ENCODE data around the gene ITM2C. TPM values are rescaled to one million over a fixed set of nuclear protein-coding genes. Genes with fewer than 3 reads are reported as not detected.

Gene ITM2C
- total RNA-seq, 4 donors from 2014 or later: 4.9 to 11.2 (median 10.8) TPM

- peaks cover 0 to 33% of the 10 kb centered on the region in 2 donors for H3K36me3 ChIP-seq
- intact Hi-C loops (cut with DNase I; ENCODE audit: low total_unique reads) (loop anchor here (5.0 kb wide), 1 partner anchor 236 kb away; the partner anchor contains the start of gene PSMD1), in situ Hi-C loops (cut with MboI; ENCODE audit: low sequenced_read_pairs in 4 of 4) (loop anchor here in 2 of 4 donors (5.0 kb wide), 2 partner anchors 161 to 171 kb away; no protein-coding TSS in a partner anchor)
- H3K4me1 ChIP-seq: peaks cover 0 to 4% of the 10 kb centered on the region in 2 donors
- H3K27ac ChIP-seq: peak overlapping the region in 1 of 4 donors; percentile 22
- peaks cover 0 to 5% (median 0%) of the 10 kb centered on the region in 3 donors for H3K27me3 ChIP-seq
- TF ChIP-seq POLR2A (IDR thresholded peaks at IDR 0.05): no peak
- no peak for TF ChIP-seq CTCF (IDR thresholded peaks at IDR 0.05 in 4 of 5, conservative IDR thresholded peaks at IDR 0.05 in 1 of 5)
- H3K4me3 ChIP-seq: no peak overlapping the region
- H3K9me3 ChIP-seq: no peaks in the 10 kb centered on the region
- no peak for DNase-seq
- ATAC-seq: peak in 1 of 2 donors; percentile 2
Observed at GRCh38 chr2:230821261-230821990, 43.3 kb upstream of the ITM2C start.

GRCh38 chr2:230821991-230822520 is 42.7 kb upstream of the ITM2C start:
- H3K4me1 ChIP-seq: peaks cover 0 to 4% of the 10 kb centered on the region in 2 donors
- no peak for DNase-seq
- in situ Hi-C loops (cut with MboI; ENCODE audit: low sequenced_read_pairs in 4 of 4) (loop anchor here in 2 of 4 donors (5.0 kb wide), 2 partner anchors 160 to 170 kb away; no protein-coding TSS in a partner anchor), intact Hi-C loops (cut with DNase I; ENCODE audit: low total_unique reads) (loop anchor here (5.0 kb wide), 1 partner anchor 235 kb away; the partner anchor contains the start of gene PSMD1)
- H3K27me3 ChIP-seq: peaks cover 0 to 8% (median under 1%) of the 10 kb centered on the region in 3 donors
- TF ChIP-seq CTCF (IDR thresholded peaks at IDR 0.05 in 4 of 5, conservative IDR thresholded peaks at IDR 0.05 in 1 of 5): no peak
- TF ChIP-seq POLR2A (IDR thresholded peaks at IDR 0.05): no peak
- H3K27ac ChIP-seq: no peak overlapping the region
- H3K9me3 ChIP-seq: no peaks in the 10 kb centered on the region
- peaks cover 0 to 33% of the 10 kb centered on the region in 2 donors for H3K36me3 ChIP-seq
- H3K4me3 ChIP-seq: no peak overlapping the region
- peak in 1 of 2 donors; percentile 4 for ATAC-seq

- in situ Hi-C loops (cut with MboI; ENCODE audit: low sequenced_read_pairs in 4 of 4) (loop anchor here in 2 of 4 donors (5.0 kb wide), 2 partner anchors 159 to 169 kb away; no protein-coding TSS in a partner anchor), intact Hi-C loops (cut with DNase I; ENCODE audit: low total_unique reads) (loop anchor here (5.0 kb wide), 1 partner anchor 234 kb away; the partner anchor contains the start of gene PSMD1)
- H3K27me3 ChIP-seq: peaks cover 10 to 15% (median 14%) of the 10 kb centered on the region in 3 donors
- ATAC-seq (peak; percentile 12 to 33), DNase-seq (no peak)
- no peaks in the 10 kb centered on the region for H3K9me3 ChIP-seq
- no peak overlapping the region for H3K27ac ChIP-seq
- peaks cover 0 to 6% of the 10 kb centered on the region in 2 donors for H3K4me1 ChIP-seq
- no peak overlapping the region for H3K4me3 ChIP-seq
- H3K36me3 ChIP-seq: peaks cover 0 to 23% of the 10 kb centered on the region in 2 donors
- no peak for TF ChIP-seq POLR2A (IDR thresholded peaks at IDR 0.05)
- no peak for TF ChIP-seq CTCF (IDR thresholded peaks at IDR 0.05 in 4 of 5, conservative IDR thresholded peaks at IDR 0.05 in 1 of 5)
Observed at GRCh38 chr2:230823264-230823964, 41.3 kb upstream of the ITM2C start.

GRCh38 chr2:230824406-230824978 is 40.2 kb upstream of the ITM2C start:
- Histone ChIP-seq H3K27me3 (peaks cover 17 to 21% (median 21%) of the 10 kb centered on the region in 3 donors), H3K36me3 (peaks cover 0 to 13% of the 10 kb centered on the region in 2 donors), H3K9me3 (no peaks in the 10 kb centered on the region), H3K4me1 (peaks cover 0 to 6% of the 10 kb centered on the region in 2 donors), H3K27ac (no peak overlapping the region), H3K4me3 (peak overlapping the region; percentile 18 to 48 (median 45))
- in situ Hi-C loops (cut with MboI; ENCODE audit: low sequenced_read_pairs in 4 of 4) (loop anchor here in 2 of 4 donors (5.0 kb wide), 2 partner anchors 158 to 168 kb away; no protein-coding TSS in a partner anchor), intact Hi-C loops (cut with DNase I; ENCODE audit: low total_unique reads) (loop anchor here (1.0 to 5.0 kb wide), 2 partner anchors 163 to 233 kb away; partner anchors contain the start of gene PSMD1)
- ATAC-seq (peak; percentile 76 to 79), DNase-seq (peak in 1 of 2 donors; percentile 31)
- TF ChIP-seq POLR2A (IDR thresholded peaks at IDR 0.05) (no peak), CTCF (IDR thresholded peaks at IDR 0.05 in 4 of 5, conservative IDR thresholded peaks at IDR 0.05 in 1 of 5) (peak; percentile 66 to 80 (median 74))

Measured in gastrocnemius medialis (tissue), 4 donors.